UCSD-AML1 (cell line): Measurements from ENCODE around the gene SLC25A20.

ENCODE experiments used
- DNase-seq: peaks from one replicate; lab custom pipeline; 2025; ENCODE audit not compliant: unreplicated experiment; lab: John Stamatoyannopoulos, UW

The SLC25A20 gene

GRCh38 chr3:48897460-48898376, 964 bp downstream of the SLC25A20 start:
- DNase-seq, result no peak

DNA sequence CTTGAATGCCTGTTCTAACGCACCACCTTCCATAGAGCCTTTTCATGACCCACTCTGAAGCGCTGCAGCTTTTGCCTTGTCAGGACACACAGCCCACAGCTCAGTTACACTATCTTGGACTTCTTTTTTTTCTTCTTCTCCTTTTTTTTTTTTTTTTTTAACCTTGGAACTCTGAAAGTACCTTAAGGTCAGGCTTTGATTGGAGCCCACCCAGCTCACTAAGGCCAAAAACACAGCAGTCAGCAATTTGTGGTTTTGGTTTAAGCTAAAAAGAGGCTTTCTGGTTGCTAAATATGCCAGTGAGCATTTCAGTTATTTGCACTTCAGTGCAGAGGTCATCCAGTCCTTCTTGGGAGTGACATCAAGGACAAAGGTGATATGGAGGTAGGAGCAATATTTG, 1.7 kb downstream of the SLC25A20 start:
- no peak for DNase-seq

DNA sequence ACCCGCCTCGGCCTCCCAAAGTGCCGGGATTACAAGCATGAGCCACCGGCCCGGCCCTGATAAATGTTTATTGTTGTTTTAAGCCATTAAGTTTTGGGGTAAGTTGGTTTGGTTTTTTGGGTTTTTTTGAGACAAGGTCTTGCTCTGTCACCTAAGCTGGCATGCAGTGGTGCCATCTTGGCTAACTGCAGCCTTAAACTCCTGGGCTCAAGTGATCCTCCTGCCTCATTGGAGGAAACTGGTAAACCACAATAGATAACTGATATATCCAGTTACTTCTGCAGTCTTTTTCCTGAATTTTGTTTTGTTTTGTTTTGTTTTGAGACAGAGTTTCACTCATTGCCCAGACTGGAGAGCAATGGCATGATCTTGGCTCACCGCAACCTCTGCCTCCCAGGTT, 4.2 kb downstream of the SLC25A20 start:
- no peak for DNase-seq

DNA sequence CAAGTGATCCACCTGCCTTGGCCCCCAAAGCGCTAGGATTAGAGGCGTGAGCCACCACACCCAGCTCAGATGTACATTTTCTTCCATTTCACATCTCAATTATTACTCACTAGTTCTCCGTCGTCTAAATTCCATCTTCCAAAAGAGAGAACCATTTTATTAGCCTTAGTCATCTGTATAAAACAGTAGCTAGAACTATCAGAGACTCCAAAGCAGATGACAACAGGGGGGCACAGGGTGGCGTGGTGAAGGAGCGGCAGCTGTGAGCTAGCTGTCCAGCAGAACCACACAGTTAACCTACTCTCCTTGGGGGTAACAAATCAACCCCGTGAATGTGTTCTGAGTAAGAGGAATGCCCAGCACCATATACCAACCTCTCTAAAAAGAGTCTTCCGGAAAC, 7.1 kb downstream of the SLC25A20 start:
- DNase-seq, result no peak

DNA sequence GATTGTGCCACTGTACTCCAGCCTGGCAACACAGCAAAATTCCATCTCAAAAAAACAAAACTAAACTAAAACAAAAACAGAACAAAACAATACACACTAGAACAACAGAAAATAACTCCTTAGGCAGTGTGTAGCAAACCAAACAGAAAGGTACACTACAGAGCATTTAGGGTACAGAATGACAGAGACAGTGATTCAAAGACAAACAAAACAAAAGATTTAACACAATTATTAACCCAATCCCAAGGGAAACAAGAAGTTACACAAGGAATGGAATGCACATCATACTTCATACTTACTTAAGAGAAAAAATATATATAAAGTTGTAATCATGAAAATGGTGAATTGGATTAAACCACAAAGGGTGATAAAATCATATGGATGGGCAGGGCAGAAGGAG, 12.9 kb downstream of the SLC25A20 start:
- no peak for DNase-seq

DNA sequence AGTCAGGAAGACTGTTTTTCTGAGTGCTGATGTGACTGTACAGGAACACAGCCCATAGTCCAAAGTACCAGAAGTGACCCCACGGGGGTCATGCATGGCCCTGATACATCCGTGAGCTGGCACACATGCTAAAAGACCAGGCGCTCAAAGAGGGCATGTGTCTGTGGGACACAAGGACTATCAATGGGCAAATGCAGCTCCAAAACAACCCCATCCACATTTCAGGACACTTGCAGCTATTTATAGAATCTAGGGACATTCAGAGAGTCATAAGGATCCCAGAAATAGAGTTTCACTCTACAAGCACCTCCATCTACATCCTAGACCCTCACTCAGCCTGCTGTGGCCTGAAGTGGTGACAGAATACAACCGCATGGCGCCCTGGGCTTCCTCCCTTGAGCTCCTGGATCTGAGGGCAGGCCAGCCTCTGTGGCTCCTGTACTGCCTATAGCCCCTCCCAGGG, 17.0 kb downstream of the SLC25A20 start:
- DNase-seq, result no peak

DNA sequence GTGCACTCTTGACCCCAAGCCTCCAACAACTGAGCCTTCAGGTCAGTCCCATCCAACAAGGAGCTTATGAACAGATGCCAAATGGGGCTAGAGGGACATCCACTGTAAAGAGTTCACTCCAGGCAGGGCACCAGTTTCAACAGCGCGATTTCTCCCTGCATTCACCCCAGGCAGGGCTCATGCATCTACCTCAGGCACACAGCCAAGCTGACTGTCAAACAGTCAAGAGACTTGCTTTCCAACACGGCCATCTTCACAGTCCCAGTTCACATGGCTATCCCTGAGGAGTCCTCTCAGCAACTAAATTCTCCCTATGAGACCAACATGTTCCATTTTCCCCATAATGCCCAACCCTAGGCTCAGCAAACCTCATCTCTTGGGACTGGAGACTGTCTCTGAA, 17.7 kb downstream of the SLC25A20 start:
- DNase-seq, result no peak

DNA sequence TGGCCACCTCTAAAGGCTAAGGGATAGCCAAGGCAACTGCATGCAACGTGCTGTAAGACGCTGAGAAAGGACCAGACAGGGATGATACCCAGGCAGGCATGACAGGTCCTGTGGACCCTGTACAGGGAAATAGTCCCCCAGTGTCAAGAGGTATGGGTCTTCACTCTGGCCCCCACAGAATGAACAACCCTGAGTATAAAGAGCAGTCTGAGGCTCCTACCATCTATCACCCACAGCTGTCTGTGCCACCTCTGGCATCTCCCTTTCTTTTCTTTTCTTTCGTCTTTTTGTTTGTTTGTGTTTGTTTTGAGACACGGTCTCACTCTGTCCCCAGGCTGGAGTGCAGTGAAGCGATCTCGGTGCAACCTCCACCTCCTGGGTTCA, 18.7 kb downstream of the SLC25A20 start:
- no peak for DNase-seq

GRCh38 chr3:48879307-48879993, 19.2 kb downstream of the SLC25A20 start:
- no peak for DNase-seq

GRCh38 chr3:48877671-48878070, 21.0 kb downstream of the SLC25A20 start:
- no peak for DNase-seq

DNA sequence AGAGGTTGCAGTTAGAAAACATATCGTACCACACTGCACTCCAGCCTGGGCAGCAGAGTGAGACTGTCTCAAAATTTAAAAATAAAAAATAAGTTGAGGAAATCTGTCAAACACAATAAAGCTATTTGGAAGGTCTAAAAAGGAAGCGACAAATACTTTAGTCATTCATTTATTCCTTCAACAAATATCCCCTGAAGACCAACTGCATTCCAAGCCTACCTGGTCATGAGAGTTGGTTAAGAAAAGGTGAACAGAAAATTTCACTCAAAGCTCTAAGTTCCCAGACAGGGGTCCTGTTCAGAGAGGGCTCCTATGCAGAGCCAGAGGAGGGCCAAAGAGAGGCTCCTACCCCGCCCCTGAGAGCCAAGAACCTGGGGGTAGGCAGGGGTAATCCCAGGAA, 35.6 kb downstream of the SLC25A20 start:
- no peak for DNase-seq

GRCh38 chr3:48859206-48859605, 39.5 kb downstream of the SLC25A20 start:
- DNase-seq, result no peak

- no peak for DNase-seq
Measured at GRCh38 chr3:48858709-48859108, 40.0 kb downstream of the SLC25A20 start.

- DNase-seq, result no peak
Measured at GRCh38 chr3:48857641-48858040, 41.0 kb downstream of the SLC25A20 start.

DNA sequence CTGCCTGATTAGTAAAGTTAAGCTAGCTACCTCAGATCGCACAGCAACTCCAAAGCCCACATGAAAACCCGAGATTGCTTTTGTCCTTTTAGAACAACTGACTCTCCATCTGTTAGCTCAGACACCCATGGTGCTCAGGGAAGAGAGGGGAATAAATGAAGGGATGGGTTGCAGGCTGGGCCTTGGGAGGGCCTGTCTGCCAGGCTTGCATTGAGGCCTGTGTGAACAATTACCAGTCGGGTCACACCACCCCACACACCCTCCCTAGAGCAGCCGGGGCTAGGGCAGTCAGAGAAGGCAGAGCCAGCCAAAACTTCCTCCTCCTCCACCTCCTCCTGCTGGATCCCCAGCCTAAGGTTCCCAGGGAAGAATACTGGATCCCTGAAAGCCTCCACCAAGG, 42.2 kb downstream of the SLC25A20 start:
- no peak for DNase-seq

DNA sequence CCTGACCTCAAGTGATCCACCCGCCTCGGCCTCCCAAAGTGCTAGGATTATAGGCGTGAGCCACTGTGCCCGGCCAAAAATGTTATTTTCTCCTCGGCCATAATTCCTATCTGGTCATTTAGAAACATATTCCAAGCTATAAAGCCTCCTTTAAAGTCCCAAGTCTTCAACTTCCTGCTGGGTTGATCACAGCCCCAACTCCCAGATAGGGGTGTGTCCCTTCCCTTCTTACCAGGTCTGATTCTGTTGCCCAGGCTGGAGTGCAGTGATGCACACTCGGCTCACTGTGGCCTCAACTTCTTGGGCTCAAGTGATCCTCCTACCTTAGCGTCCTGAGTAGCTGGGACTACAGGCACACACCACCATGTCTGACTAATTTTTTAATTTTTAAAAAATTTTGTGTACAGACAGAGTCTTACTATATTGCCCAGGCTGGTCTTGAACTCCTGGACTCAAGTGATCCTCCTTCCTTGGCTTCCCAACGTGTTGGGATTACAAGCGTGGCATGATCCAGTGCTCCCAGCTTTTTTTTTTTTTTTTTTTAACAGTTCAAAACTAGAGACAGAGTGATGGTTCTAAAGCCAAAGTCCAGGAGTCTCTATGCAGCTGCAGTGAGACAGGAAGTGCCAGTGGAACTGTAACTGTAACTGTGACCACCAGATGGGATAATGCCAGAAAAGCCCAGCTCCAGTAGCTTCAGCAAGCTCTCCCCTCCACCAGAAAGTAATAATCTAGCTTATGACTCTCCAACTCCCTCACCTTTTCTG, 42.8 kb downstream of the SLC25A20 start:
- DNase-seq, result no peak

DNA sequence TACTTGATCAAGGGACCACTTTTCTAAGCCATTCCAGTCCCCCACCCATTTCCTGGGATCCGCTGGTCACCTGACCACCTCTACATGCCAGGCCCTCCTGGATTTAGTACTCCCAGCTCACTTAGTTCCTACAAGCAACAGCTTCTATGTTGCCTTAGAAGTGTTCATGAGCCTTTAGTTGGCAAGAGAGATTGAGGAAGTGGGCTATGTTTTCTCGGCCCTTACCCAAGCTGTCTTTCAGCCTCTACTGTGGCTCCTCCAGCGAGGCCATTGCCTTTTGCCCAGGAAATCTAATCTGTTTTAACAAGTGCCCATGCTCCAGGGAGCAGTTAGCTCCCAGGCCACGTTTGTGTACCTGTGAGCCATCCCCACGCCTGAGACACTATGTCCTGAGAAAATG, 46.5 kb downstream of the SLC25A20 start:
- DNase-seq, result no peak

GRCh38 chr3:48851407-48851806, 47.3 kb downstream of the SLC25A20 start:
- no peak for DNase-seq

DNA sequence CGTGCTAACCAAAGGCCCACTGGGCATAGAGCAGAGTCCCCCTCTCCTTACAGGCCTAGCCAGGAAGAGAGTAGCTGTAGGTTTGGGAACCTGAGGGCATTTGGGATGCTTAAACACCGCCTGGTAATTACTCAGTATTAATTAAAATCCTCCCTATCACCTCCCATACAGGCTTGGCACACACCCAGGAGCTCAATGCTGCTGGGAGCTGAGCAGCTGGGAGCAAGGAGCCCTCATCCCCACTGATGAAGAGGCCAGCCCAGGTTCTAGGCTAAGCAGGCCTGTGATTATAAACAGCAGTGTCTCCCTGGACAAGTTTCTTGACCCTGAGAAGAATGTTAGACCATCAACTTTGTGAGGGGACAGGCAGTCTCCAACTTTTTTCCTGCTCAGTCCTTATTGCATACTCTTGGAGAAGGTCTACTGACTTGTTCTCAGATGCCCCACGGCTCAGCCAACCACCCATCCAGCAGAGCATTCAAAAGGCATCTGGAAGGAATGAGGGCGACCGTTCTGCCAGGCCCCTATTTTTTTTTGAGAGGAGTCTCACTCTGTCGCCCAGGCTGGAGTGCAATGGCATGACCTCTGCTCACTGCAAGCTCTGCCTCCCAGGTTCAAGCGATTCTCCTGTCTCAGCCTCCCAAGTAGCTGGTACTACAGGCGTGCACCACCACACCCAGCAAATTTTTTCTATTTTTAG, 49.7 kb downstream of the SLC25A20 start:
- no peak for DNase-seq

- peak; percentile 92 for DNase-seq
Measured at GRCh38 chr3:48847504-48848423, 50.9 kb downstream of the SLC25A20 start, which contains the start of gene PRKAR2A. TSS of gene PRKAR2A (minus strand) at chr3:48847874. CDS start at chr3:48847596, 278 bp downstream.
